ENCODE data around the gene ATP2C1. TPM values are rescaled to one million over a fixed set of nuclear protein-coding genes. Genes with fewer than 3 reads are reported as not detected.

Gene ATP2C1
- total and polyA plus RNA-seq, 2 of the 4 experiments (the other 2 are of a cell fraction): 41.4 to 50.2 TPM

GRCh38 chr3:130991126-130991525, 97.2 kb downstream of the ATP2C1 start:
- H3K18ac ChIP-seq (ENCODE audit: low read depth, low read length): no peak overlapping the region
- H2AK5ac ChIP-seq (ENCODE audit: low read depth, low read length): no peak overlapping the region
- no peak overlapping the region for H3K4me2 ChIP-seq (ENCODE audit: low read depth, low read length)
- no TSS peak for BruUV-seq (replicated peaks)
- H3K27ac ChIP-seq (ENCODE audit: insufficient read depth, low read length): no peak overlapping the region
- H3K23ac ChIP-seq (ENCODE audit: low read depth, low read length): no peak overlapping the region
- TF ChIP-seq RCOR1 (IDR thresholded peaks at IDR 0.05; ENCODE audit: insufficient replicate concordance, low read length) (no peak), RFX5 (IDR thresholded peaks at IDR 0.05; ENCODE audit: low read depth, low read length) (no peak)
- H3K9ac ChIP-seq (ENCODE audit: low read depth, low read length): no peak overlapping the region
- no peaks in the 10 kb centered on the region for H3K4me1 ChIP-seq (ENCODE audit: control insufficient read depth, insufficient read depth, low read length)
- no peak overlapping the region for H2BK15ac ChIP-seq (ENCODE audit: low read depth, low read length)
- no peak overlapping the region for H4K91ac ChIP-seq (ENCODE audit: insufficient read depth, low read depth, low read length)
- 100% methylated on average over 1 to 3 of the region's 5 CpGs for WGBS, 2 experiments (ENCODE audit: extremely low coverage in 2 of 2, insufficient read length in 1 of 2)
- no peak overlapping the region for H2AK9ac ChIP-seq (replicated peaks; ENCODE audit: low read depth, low read length, poor library complexity)
- ChIA-PET POLR2A (ENCODE audit: unreplicated experiment) (interaction anchor here (0.6 kb wide), 1 partner anchor 359 kb away, joined by 4 read pairs; no protein-coding TSS in a partner anchor), CTCF (no interaction called here)
- in situ Hi-C loops (cut with MboI; ENCODE audit: low sequenced_read_pairs) (loop anchor here (25.0 kb wide), 1 partner anchor 254 kb away; the partner anchor contains the start of gene PIK3R4), intact Hi-C loops (cut with micrococcal nuclease) (no loop called here), dilution Hi-C loops (cut with HindIII; ENCODE audit: low sequenced_read_pairs, unreplicated experiment) (no loop called here)
- DNase-seq (no peak), ATAC-seq (ENCODE audit: low read depth) (no peak)
- no peak overlapping the region for H2AFZ ChIP-seq (replicated peaks; ENCODE audit: low read length, poor library complexity)
- no peak overlapping the region for H2BK120ac ChIP-seq (ENCODE audit: low read depth, low read length)
- no peak overlapping the region for H2BK20ac ChIP-seq (ENCODE audit: low read depth, low read length)
- H3K79me1 ChIP-seq (ENCODE audit: low read depth in 1 of 2, low read length in 2 of 2): peaks cover 9 to 18% of the 10 kb centered on the region in 2 experiments
- H3K9me1 ChIP-seq (ENCODE audit: insufficient read depth, low read length): peaks cover 10% of the 10 kb centered on the region; the same call in 1 of the 2 replicates
- H3K14ac ChIP-seq (replicated peaks; ENCODE audit: low read depth, low read length): no peak overlapping the region
- no peaks in the 10 kb centered on the region for H3K27me3 ChIP-seq (ENCODE audit: control insufficient read depth, insufficient read depth, low read length)
- no peaks in the 10 kb centered on the region for H4K20me1 ChIP-seq (ENCODE audit: insufficient read depth, low read length)
- no peaks in the 10 kb centered on the region for H3K9me3 ChIP-seq (ENCODE audit: control insufficient read depth, insufficient read depth, low read length)
- H4K5ac ChIP-seq (ENCODE audit: low read depth, low read length): no peak overlapping the region
- no peak overlapping the region for H3K4me3 ChIP-seq (ENCODE audit: insufficient read depth, low read depth, low read length)
- no peak overlapping the region for H3K56ac ChIP-seq (ENCODE audit: extremely low read depth, insufficient read depth, low read length)
- no peak overlapping the region for H4K8ac ChIP-seq (ENCODE audit: low read depth in 2 of 2, low read length in 2 of 2)
- H3K4ac ChIP-seq (ENCODE audit: low read depth, low read length): no peak overlapping the region
- no peak overlapping the region for H2BK5ac ChIP-seq (ENCODE audit: low read depth, low read length, poor library complexity, severe bottlenecking)
- peaks cover 9% of the 10 kb centered on the region for H3K36me3 ChIP-seq (ENCODE audit: control insufficient read depth, insufficient read depth, low read length)

Measured in IMR-90 (cell line).